Measurements from ENCODE around the gene ERGIC3. TPM values are rescaled to one million over a fixed set of nuclear protein-coding genes. Genes with fewer than 3 reads are reported as not detected.

The ERGIC3 gene
- polyA plus RNA-seq, 1 of the 3 experiments (the other 2 are of a cell fraction): 661 TPM

DNA sequence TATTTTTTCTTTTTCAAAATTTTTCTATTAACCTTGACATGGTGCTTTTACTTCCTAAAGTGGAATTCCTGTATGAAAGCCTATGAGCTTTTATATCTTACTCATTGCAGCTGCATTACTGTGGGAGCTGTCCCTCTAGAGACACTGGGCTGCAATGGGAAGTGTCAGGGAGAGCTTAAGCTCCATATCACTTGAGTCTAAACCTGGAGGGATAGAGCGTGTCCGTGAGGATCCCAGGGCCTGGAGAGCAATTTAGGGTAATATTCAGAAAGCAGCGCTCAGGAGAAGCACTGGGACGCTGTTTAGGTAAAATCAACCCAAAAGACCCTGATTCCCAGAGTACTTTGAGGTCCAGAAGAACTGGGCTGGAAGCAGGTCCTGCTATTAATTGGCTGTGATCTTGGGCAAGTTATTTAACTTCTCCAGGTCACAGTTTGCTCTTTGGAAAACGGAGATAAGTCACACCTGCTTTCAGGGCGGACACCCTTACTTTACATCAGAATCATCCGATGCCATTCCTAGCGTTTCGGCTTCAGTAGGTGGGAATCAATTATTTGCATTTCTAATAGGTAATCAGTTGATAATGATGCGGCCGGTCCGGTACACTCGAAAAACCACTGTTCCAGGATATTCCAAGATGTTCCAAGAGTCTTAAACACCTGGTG, 628 bp upstream of the ERGIC3 start (continued):
- TF ChIP-seq, protein P1, sequence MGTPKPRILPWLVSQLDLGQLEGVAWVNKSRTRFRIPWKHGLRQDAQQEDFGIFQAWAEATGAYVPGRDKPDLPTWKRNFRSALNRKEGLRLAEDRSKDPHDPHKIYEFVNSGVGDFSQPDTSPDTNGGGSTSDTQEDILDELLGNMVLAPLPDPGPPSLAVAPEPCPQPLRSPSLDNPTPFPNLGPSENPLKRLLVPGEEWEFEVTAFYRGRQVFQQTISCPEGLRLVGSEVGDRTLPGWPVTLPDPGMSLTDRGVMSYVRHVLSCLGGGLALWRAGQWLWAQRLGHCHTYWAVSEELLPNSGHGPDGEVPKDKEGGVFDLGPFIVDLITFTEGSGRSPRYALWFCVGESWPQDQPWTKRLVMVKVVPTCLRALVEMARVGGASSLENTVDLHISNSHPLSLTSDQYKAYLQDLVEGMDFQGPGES (IDR thresholded peaks at IDR 0.05; ENCODE audit: low read depth, low read length): no peak
- TF ChIP-seq, protein P2, sequence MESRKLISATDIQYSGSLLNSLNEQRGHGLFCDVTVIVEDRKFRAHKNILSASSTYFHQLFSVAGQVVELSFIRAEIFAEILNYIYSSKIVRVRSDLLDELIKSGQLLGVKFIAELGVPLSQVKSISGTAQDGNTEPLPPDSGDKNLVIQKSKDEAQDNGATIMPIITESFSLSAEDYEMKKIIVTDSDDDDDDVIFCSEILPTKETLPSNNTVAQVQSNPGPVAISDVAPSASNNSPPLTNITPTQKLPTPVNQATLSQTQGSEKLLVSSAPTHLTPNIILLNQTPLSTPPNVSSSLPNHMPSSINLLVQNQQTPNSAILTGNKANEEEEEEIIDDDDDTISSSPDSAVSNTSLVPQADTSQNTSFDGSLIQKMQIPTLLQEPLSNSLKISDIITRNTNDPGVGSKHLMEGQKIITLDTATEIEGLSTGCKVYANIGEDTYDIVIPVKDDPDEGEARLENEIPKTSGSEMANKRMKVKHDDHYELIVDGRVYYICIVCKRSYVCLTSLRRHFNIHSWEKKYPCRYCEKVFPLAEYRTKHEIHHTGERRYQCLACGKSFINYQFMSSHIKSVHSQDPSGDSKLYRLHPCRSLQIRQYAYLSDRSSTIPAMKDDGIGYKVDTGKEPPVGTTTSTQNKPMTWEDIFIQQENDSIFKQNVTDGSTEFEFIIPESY (IDR thresholded peaks at IDR 0.05; ENCODE audit: borderline replicate concordance, low read depth): no peak
- no peak for TF ChIP-seq GATA2 (CRISPR knock-in tag; IDR thresholded peaks at IDR 0.05)
- TF ChIP-seq, protein P3, sequence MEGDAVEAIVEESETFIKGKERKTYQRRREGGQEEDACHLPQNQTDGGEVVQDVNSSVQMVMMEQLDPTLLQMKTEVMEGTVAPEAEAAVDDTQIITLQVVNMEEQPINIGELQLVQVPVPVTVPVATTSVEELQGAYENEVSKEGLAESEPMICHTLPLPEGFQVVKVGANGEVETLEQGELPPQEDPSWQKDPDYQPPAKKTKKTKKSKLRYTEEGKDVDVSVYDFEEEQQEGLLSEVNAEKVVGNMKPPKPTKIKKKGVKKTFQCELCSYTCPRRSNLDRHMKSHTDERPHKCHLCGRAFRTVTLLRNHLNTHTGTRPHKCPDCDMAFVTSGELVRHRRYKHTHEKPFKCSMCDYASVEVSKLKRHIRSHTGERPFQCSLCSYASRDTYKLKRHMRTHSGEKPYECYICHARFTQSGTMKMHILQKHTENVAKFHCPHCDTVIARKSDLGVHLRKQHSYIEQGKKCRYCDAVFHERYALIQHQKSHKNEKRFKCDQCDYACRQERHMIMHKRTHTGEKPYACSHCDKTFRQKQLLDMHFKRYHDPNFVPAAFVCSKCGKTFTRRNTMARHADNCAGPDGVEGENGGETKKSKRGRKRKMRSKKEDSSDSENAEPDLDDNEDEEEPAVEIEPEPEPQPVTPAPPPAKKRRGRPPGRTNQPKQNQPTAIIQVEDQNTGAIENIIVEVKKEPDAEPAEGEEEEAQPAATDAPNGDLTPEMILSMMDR (IDR thresholded peaks at IDR 0.05): no peak

DNA sequence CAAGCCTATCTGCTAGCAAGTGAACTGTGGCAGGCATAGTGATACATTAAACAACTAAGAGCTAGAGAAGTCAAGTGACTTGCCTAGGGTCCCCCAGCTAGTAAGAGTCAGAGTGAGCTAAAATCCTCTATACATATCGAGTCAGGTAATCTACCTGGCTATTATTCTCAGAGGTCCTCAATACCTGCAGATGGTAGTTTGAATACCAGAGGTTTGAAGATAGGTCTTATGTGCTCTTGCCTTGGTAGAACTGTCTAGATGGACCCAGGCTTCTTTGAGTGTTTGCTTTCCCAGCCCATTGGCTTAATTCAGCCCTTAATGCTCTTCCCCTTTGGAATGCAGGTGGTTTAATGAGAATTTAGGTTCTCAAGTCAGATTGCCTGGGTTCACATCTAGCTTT, 1.1 kb downstream of the ERGIC3 start:
- H3K4me3 ChIP-seq (ENCODE audit: low read depth in 2 of 2, low read length in 1 of 2): peak overlapping the region; percentile 82
- peaks cover 3% of the 10 kb centered on the region for H3F3A ChIP-seq (replicated peaks; ENCODE audit: insufficient read depth)
- H3K4me1 ChIP-seq (ENCODE audit: control insufficient read depth in 1 of 2, insufficient read depth in 2 of 2, low read depth in 1 of 2, low read length in 1 of 2): peaks cover 0 to 14% of the 10 kb centered on the region in 2 experiments; a peak in 2 of 4 replicates
- ChIA-PET POLR2A (interaction anchor here (0.8 to 2.0 kb wide), 4 partner anchors 10 to 199 kb away, joined by 3 to 14 read pairs (median 6); partner anchors contain the start of gene RBM39), CTCF (interaction anchor here (1.3 to 1.6 kb wide), 2 partner anchors 76 to 79 kb away, joined by 3 to 8 read pairs; no protein-coding TSS in a partner anchor)
- 100% methylated on average over 1 of the region's 1 CpG for WGBS (ENCODE audit: low lambda C conversion rate)
- H3K9me3 ChIP-seq: no peaks in the 10 kb centered on the region
- no peak overlapping the region for H2AFZ ChIP-seq (ENCODE audit: low read depth)
- no peak overlapping the region; a peak in 1 of 4 replicates for H3K27ac ChIP-seq (ENCODE audit: low read depth in 2 of 2, low read length in 1 of 2)
- peaks cover 20% of the 10 kb centered on the region for H3K79me2 ChIP-seq (ENCODE audit: insufficient read depth)
- peak overlapping the region; percentile 94 for H3K4me2 ChIP-seq
- TF ChIP-seq TAF1 (IDR thresholded peaks at IDR 0.05; ENCODE audit: borderline replicate concordance, low read depth, low read length) (no peak), NFIC (IDR thresholded peaks at IDR 0.05; ENCODE audit: borderline replicate concordance) (no peak), RCOR1 (IDR thresholded peaks at IDR 0.05; ENCODE audit: low read length) (no peak), MXI1 (IDR thresholded peaks at IDR 0.05; ENCODE audit: low read depth, low read length) (no peak)
- H3K27me3 ChIP-seq (ENCODE audit: insufficient read depth): no peaks in the 10 kb centered on the region
- no peaks in the 10 kb centered on the region for H3K9me2 ChIP-seq
- no peak for DNase-seq
- H3K36me3 ChIP-seq (replicated peaks in 1 of 2; ENCODE audit: control insufficient read depth in 1 of 2, insufficient read depth in 2 of 2, low read length in 1 of 2): peaks cover 26 to 30% of the 10 kb centered on the region in 2 experiments
- H4K20me1 ChIP-seq (ENCODE audit: insufficient read depth): no peaks in the 10 kb centered on the region
- 0 out of 2 replicates have a peak overlapping the region, but pooled peaks have one; percentile 76 for H3K9ac ChIP-seq
